ENCODE data around the gene MUL1.

Gene MUL1

DNA sequence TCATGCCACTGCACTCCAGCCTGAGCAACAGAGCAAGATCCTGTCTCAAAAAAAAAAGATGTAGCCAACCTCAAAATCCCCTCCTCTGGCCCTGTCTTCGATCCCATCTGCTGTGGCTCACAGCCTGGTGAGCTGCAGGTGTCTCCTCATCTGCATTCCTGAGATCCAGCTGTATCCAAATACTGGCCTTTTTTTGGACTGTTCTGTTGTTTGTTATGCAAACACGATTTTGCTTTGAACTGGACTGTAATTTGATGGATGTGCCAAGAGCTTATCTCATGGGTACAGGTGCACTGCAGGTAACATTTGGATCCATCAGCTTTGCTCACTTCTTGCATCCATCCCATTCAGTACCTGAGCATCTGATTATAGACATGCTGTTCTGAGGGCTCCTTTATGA lies 30.3 kb upstream of the MUL1 start:
- no peak overlapping the region for H3K9ac ChIP-seq (ENCODE audit: low read length)
- no peaks in the 10 kb centered on the region for H3K9me2 ChIP-seq (replicated peaks; ENCODE audit: insufficient read depth, low read length)
- no peaks in the 10 kb centered on the region for H3F3A ChIP-seq (ENCODE audit: insufficient read depth)
- no peaks in the 10 kb centered on the region for H3K36me3 ChIP-seq (ENCODE audit: low read length)
- H3K4me3 ChIP-seq (ENCODE audit: insufficient read depth, low read length, poor library complexity, severe bottlenecking): no peak overlapping the region
- H3K79me2 ChIP-seq (ENCODE audit: insufficient read depth, low read length): no peaks in the 10 kb centered on the region
- no peaks in the 10 kb centered on the region for H3K27me3 ChIP-seq (ENCODE audit: low read length)
- H2AFZ ChIP-seq (ENCODE audit: low read depth, low read length, severe bottlenecking): no peak overlapping the region
- TF ChIP-seq EZH2phosphoT487 (conservative IDR thresholded peaks at IDR 0.05; ENCODE audit: low read length): no peak
- TF ChIP-seq, protein P1, sequence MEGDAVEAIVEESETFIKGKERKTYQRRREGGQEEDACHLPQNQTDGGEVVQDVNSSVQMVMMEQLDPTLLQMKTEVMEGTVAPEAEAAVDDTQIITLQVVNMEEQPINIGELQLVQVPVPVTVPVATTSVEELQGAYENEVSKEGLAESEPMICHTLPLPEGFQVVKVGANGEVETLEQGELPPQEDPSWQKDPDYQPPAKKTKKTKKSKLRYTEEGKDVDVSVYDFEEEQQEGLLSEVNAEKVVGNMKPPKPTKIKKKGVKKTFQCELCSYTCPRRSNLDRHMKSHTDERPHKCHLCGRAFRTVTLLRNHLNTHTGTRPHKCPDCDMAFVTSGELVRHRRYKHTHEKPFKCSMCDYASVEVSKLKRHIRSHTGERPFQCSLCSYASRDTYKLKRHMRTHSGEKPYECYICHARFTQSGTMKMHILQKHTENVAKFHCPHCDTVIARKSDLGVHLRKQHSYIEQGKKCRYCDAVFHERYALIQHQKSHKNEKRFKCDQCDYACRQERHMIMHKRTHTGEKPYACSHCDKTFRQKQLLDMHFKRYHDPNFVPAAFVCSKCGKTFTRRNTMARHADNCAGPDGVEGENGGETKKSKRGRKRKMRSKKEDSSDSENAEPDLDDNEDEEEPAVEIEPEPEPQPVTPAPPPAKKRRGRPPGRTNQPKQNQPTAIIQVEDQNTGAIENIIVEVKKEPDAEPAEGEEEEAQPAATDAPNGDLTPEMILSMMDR (IDR thresholded peaks at IDR 0.05; ENCODE audit: insufficient read depth, low read length, poor library complexity, severe bottlenecking): no peak
- no peaks in the 10 kb centered on the region for H4K20me1 ChIP-seq (ENCODE audit: low read depth, low read length)
- no peak overlapping the region for H3K4me2 ChIP-seq (ENCODE audit: low read depth, low read length, poor library complexity, severe bottlenecking)
- H3K27ac ChIP-seq (ENCODE audit: low read depth, low read length): no peak overlapping the region
- H3K9me3 ChIP-seq (ENCODE audit: insufficient read depth, low read length): no peaks in the 10 kb centered on the region

DNA sequence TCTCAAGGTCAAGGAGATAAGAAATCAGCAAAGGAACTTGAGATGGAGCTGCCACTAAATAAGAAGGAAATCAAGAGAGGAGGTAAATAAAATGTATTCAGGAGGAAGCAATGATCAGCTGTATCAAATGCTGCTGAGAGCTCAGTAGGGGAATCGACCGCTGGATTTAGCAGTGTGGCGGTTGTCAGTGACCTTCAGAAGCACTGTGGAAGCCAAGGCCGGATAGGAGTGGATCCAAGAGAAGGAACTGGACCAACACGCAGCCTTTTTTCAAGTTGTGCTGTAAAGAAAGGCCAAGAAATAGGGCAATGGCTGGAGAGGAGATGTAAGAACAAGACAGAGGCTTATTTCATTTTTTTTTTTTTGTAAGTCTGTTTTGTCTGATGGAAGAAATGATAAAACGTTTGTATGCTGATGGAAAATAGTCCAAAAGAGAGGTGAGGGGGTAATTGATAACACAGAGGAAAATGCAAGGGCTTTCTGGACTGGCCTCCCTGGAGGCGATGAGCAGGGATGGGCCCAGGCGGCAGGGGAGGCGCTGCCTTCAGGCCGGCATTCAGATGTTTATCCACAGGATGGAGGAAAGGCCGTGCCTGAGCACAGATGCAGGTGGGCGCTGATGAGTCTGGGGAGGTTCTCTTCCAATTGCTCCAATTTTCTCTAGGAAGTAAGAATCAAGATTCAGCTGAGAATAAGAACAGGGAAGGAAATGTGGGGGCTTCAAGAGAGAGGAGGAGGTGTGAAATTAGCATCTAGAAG lies 26.9 kb upstream of the MUL1 start:
- Histone ChIP-seq H3K4me3 (ENCODE audit: insufficient read depth, low read length, poor library complexity, severe bottlenecking) (no peak overlapping the region), H4K20me1 (ENCODE audit: low read depth, low read length) (no peaks in the 10 kb centered on the region), H3K36me3 (ENCODE audit: low read length) (no peaks in the 10 kb centered on the region), H3K9me3 (ENCODE audit: insufficient read depth, low read length) (no peaks in the 10 kb centered on the region), H3K9me2 (replicated peaks; ENCODE audit: insufficient read depth, low read length) (no peaks in the 10 kb centered on the region), H3K9ac (ENCODE audit: low read length) (no peak overlapping the region), H3F3A (ENCODE audit: insufficient read depth) (no peaks in the 10 kb centered on the region), H3K27me3 (ENCODE audit: low read length) (no peaks in the 10 kb centered on the region), H3K79me2 (ENCODE audit: insufficient read depth, low read length) (no peaks in the 10 kb centered on the region), H3K27ac (ENCODE audit: low read depth, low read length) (no peak overlapping the region), H3K4me2 (ENCODE audit: low read depth, low read length, poor library complexity, severe bottlenecking) (no peak overlapping the region), H2AFZ (ENCODE audit: low read depth, low read length, severe bottlenecking) (no peak overlapping the region)
- TF ChIP-seq, protein P1 (IDR thresholded peaks at IDR 0.05; ENCODE audit: insufficient read depth, low read length, poor library complexity, severe bottlenecking): no peak
- TF ChIP-seq EZH2phosphoT487 (conservative IDR thresholded peaks at IDR 0.05; ENCODE audit: low read length): no peak

DNA sequence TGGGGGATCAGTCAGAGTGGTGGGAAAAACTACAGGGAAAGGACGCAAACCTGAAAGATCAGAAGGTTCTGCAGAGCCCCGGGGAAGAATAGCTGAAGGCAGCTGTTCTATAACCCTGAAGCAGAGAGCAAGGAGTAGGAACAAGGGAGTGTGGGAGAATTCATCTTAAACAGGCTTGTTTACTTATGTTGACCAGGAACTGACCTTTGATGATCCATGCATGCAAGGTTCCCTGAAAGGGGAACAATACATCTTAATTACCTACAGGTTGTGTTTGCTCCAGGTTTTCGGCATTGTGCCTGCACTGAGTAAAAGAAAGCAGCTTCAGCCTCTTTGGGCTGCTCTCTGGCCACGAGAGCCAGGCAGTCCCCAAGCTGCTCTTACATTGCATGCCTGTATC lies 25.7 kb upstream of the MUL1 start:
- Histone ChIP-seq H2AFZ (ENCODE audit: low read depth, low read length, severe bottlenecking) (no peak overlapping the region), H3K4me2 (ENCODE audit: low read depth, low read length, poor library complexity, severe bottlenecking) (no peak overlapping the region), H3K27ac (ENCODE audit: low read depth, low read length) (no peak overlapping the region), H3K79me2 (ENCODE audit: insufficient read depth, low read length) (no peaks in the 10 kb centered on the region), H3K9ac (ENCODE audit: low read length) (no peak overlapping the region), H3K9me3 (ENCODE audit: insufficient read depth, low read length) (no peaks in the 10 kb centered on the region), H3K36me3 (ENCODE audit: low read length) (no peaks in the 10 kb centered on the region), H3K4me3 (ENCODE audit: insufficient read depth, low read length, poor library complexity, severe bottlenecking) (no peak overlapping the region), H3F3A (ENCODE audit: insufficient read depth) (no peaks in the 10 kb centered on the region), H3K27me3 (ENCODE audit: low read length) (no peaks in the 10 kb centered on the region), H3K9me2 (replicated peaks; ENCODE audit: insufficient read depth, low read length) (no peaks in the 10 kb centered on the region), H4K20me1 (ENCODE audit: low read depth, low read length) (no peaks in the 10 kb centered on the region)
- TF ChIP-seq, protein P1 (IDR thresholded peaks at IDR 0.05; ENCODE audit: insufficient read depth, low read length, poor library complexity, severe bottlenecking): no peak
- no peak for TF ChIP-seq EZH2phosphoT487 (conservative IDR thresholded peaks at IDR 0.05; ENCODE audit: low read length)
